ENCODE measurements around the gene CLDN4. TPM values are rescaled to one million over a fixed set of nuclear protein-coding genes. Genes with fewer than 3 reads are reported as not detected.

Gene CLDN4
- total and polyA plus RNA-seq, 2 donors from 2014 or later: 82.6 to 342 TPM

- Histone ChIP-seq H3K27me3 (ENCODE audit: control insufficient read depth, insufficient read depth, low read length) (no peaks in the 10 kb centered on the region), H3K9ac (ENCODE audit: low read length in 3 of 3) (no peak overlapping the region), H3K36me3 (ENCODE audit: control insufficient read depth in 2 of 3, insufficient read depth in 3 of 3, low read length in 3 of 3) (no peaks in the 10 kb centered on the region), H3K4me3 (ENCODE audit: low read length in 3 of 3) (no peak overlapping the region), H3K27ac (ENCODE audit: low read depth in 2 of 2, low read length in 2 of 2) (peak overlapping the region; percentile 17 to 57), H3K9me3 (ENCODE audit: control insufficient read depth in 2 of 3, insufficient read depth in 1 of 3, low read length in 3 of 3) (no peaks in the 10 kb centered on the region), H3K4me1 (ENCODE audit: control insufficient read depth in 2 of 3, insufficient read depth in 2 of 3, low read depth in 1 of 3, low read length in 3 of 3) (peaks cover 2 to 27% (median 24%) of the 10 kb centered on the region in 3 donors)
- TF ChIP-seq, protein P1, sequence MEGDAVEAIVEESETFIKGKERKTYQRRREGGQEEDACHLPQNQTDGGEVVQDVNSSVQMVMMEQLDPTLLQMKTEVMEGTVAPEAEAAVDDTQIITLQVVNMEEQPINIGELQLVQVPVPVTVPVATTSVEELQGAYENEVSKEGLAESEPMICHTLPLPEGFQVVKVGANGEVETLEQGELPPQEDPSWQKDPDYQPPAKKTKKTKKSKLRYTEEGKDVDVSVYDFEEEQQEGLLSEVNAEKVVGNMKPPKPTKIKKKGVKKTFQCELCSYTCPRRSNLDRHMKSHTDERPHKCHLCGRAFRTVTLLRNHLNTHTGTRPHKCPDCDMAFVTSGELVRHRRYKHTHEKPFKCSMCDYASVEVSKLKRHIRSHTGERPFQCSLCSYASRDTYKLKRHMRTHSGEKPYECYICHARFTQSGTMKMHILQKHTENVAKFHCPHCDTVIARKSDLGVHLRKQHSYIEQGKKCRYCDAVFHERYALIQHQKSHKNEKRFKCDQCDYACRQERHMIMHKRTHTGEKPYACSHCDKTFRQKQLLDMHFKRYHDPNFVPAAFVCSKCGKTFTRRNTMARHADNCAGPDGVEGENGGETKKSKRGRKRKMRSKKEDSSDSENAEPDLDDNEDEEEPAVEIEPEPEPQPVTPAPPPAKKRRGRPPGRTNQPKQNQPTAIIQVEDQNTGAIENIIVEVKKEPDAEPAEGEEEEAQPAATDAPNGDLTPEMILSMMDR (IDR thresholded peaks at IDR 0.05; ENCODE audit: borderline replicate concordance, extremely low read depth, insufficient read depth): no peak
- peak in 1 of 5 donors; percentile 91 for DNase-seq
- intact Hi-C loops (cut with DNase I): no loop called here
- no peak for FAIRE-seq
These were observed 5.8 kb upstream of the CLDN4 start for GRCh38 chr7:73824986-73825385.

- H3K4me3 ChIP-seq (ENCODE audit: low read length in 3 of 3): no peak overlapping the region
- no peaks in the 10 kb centered on the region for H3K9me3 ChIP-seq (ENCODE audit: control insufficient read depth in 2 of 3, insufficient read depth in 1 of 3, low read length in 3 of 3)
- FAIRE-seq (no peak), DNase-seq (peak; percentile 86 to 94 (median 92))
- TF ChIP-seq, protein P1 (IDR thresholded peaks at IDR 0.05; ENCODE audit: borderline replicate concordance, extremely low read depth, insufficient read depth): no peak
- no peaks in the 10 kb centered on the region for H3K36me3 ChIP-seq (ENCODE audit: control insufficient read depth in 2 of 3, insufficient read depth in 3 of 3, low read length in 3 of 3)
- H3K27me3 ChIP-seq (ENCODE audit: control insufficient read depth, insufficient read depth, low read length): no peaks in the 10 kb centered on the region
- intact Hi-C loops (cut with DNase I): no loop called here
- peak overlapping the region in 2 of 3 donors; percentile 44 to 60 for H3K9ac ChIP-seq (ENCODE audit: low read length in 3 of 3)
- H3K4me1 ChIP-seq (ENCODE audit: control insufficient read depth in 2 of 3, insufficient read depth in 2 of 3, low read depth in 1 of 3, low read length in 3 of 3): peaks cover 5 to 33% (median 27%) of the 10 kb centered on the region in 3 donors
- peak overlapping the region; percentile 95 to 99 for H3K27ac ChIP-seq (ENCODE audit: low read depth in 2 of 2, low read length in 2 of 2)
These were observed 3.2 kb upstream of the CLDN4 start for GRCh38 chr7:73827567-73828106.

DNA sequence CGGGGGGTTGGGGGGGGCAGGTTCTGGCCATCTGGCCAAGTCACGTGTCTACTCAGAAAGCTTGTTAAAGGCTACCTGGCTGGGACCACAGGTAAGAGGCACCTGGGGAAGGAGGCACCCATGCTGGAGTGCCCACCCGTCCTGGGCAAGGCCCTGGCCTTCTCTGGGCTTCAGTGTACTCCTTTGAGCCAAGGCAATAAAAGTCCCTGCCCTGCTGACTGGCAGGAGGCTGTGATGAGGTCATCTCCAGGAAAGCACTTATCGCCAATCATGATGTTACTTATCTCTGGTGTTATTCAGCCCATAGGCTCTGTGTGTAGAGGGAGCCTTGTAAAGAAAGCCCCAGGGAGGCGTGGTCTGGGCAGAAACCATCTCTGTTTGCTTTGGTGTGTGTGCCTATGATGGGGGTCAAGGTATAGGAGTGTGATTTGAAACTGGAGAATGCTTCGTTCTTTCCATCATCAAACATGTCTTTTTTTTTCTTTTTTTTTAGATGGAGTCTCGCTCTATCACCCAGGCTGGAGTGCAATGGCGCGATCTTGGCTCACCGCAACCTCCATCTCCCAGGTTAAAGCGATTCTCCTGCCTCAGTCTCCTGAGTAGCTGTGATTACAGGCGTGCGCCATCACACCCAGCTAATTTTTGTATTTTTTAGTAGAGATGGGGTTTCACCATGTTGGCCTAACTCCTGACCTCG is 2.5 kb upstream of the CLDN4 start:
- Histone ChIP-seq H3K36me3 (ENCODE audit: control insufficient read depth in 2 of 3, insufficient read depth in 3 of 3, low read length in 3 of 3) (no peaks in the 10 kb centered on the region), H3K9ac (ENCODE audit: low read length in 3 of 3) (peak overlapping the region in 1 of 3 donors; percentile 52), H3K4me1 (ENCODE audit: control insufficient read depth in 2 of 3, insufficient read depth in 2 of 3, low read depth in 1 of 3, low read length in 3 of 3) (peaks cover 5 to 35% (median 27%) of the 10 kb centered on the region in 3 donors), H3K9me3 (ENCODE audit: control insufficient read depth in 2 of 3, insufficient read depth in 1 of 3, low read length in 3 of 3) (no peaks in the 10 kb centered on the region), H3K4me3 (ENCODE audit: low read length in 3 of 3) (no peak overlapping the region), H3K27ac (ENCODE audit: low read depth in 2 of 2, low read length in 2 of 2) (peak overlapping the region; percentile 84 to 99), H3K27me3 (ENCODE audit: control insufficient read depth, insufficient read depth, low read length) (no peaks in the 10 kb centered on the region)
- TF ChIP-seq, protein P1 (IDR thresholded peaks at IDR 0.05; ENCODE audit: borderline replicate concordance, extremely low read depth, insufficient read depth): no peak
- intact Hi-C loops (cut with DNase I): no loop called here
- peak in 2 of 5 donors; percentile 71 to 76 for DNase-seq
- no peak for FAIRE-seq

Data from kidney (tissue), 14 donors.